GM19239 (cell line): ENCODE measurements around the gene ABCA2.
"Not testable (repeated sequence)": the region's sequence is repeated elsewhere in the genome, so short reads cannot be mapped to it uniquely, and the experiment has no call there.

Experiments
- DNase-seq: peaks from one replicate; pipeline ENCODE4 v3.0.0; 2011; ENCODE audit warnings: low spot score; ENCODE audit not compliant: insufficient read length
- FAIRE-seq: peaks from 2 replicates; lab custom pipeline; 2011; peaks lifted over from hg19 to GRCh38; lab: Jason Lieb, UNC

Gene ABCA2

GRCh38 chr9:137064880-137065164 lies 36.8 kb upstream of the ABCA2 start:
- DNase-seq = no peak
- no peak for FAIRE-seq

GRCh38 chr9:137064027-137064879 lies 36.2 kb upstream of the ABCA2 start:
- peak; percentile 84 for FAIRE-seq

GRCh38 chr9:137063311-137064026 lies 35.4 kb upstream of the ABCA2 start:
- FAIRE-seq (no peak), DNase-seq (no peak)

More at GRCh38 chr9:137064027-137064879, 36.2 kb upstream of the ABCA2 start:
- DNase-seq = no peak

- DNase-seq, FAIRE-seq: not testable (repeated sequence)
Measured at GRCh38 chr9:137062798-137063197, 34.8 kb upstream of the ABCA2 start.

GRCh38 chr9:137062384-137062783 lies 34.3 kb upstream of the ABCA2 start:
- FAIRE-seq (no peak), DNase-seq (no peak)

GRCh38 chr9:137058521-137059234 lies 30.6 kb upstream of the ABCA2 start:
- FAIRE-seq (no peak), DNase-seq (no peak)

- DNase-seq (no peak), FAIRE-seq (no peak)
Measured at GRCh38 chr9:137057545-137057944, 29.5 kb upstream of the ABCA2 start.

GRCh38 chr9:137056739-137057415 lies 28.8 kb upstream of the ABCA2 start:
- no peak for FAIRE-seq
- no peak for DNase-seq

GRCh38 chr9:137055385-137056364 lies 27.6 kb upstream of the ABCA2 start:
- DNase-seq (no peak), FAIRE-seq (no peak)

GRCh38 chr9:137054932-137055384 lies 26.9 kb upstream of the ABCA2 start:
- DNase-seq (no peak), FAIRE-seq (no peak)

GRCh38 chr9:137053944-137054931 lies 26.2 kb upstream of the ABCA2 start, which contains the start of gene ENTPD2:
Gene ENTPD2, minus strand, starts transcription at chr9:137054061. Its CDS starts 64 bp downstream, at chr9:137053997.
- FAIRE-seq (no peak), DNase-seq (no peak)

GRCh38 chr9:137052998-137053943 lies 25.2 kb upstream of the ABCA2 start:
- FAIRE-seq (no peak), DNase-seq (no peak)

- DNase-seq = no peak
- no peak for FAIRE-seq
Measured at GRCh38 chr9:137052293-137052692, 24.3 kb upstream of the ABCA2 start.

GRCh38 chr9:137051145-137051724 lies 23.2 kb upstream of the ABCA2 start:
- FAIRE-seq = no peak
- no peak for DNase-seq

- FAIRE-seq = no peak
Measured at GRCh38 chr9:137050570-137050969, 22.5 kb upstream of the ABCA2 start.

More at GRCh38 chr9:137050570-137050969, 22.5 kb upstream of the ABCA2 start:
- no peak for DNase-seq
